Measurements from ENCODE around the gene POFUT2.

GRCh38 chr21:45278156-45278911 lies 9.4 kb downstream of the POFUT2 start:
- TF ChIP-seq CTCF (IDR thresholded peaks at IDR 0.05) (no peak), POLR2A (IDR thresholded peaks at IDR 0.05) (no peak)

Measured in sigmoid colon (tissue), 3 donors.